ENCODE measurements around the gene PNMT. TPM values are rescaled to one million over a fixed set of nuclear protein-coding genes. Genes with fewer than 3 reads are reported as not detected.
A peak's percentile ranks its signal among the peaks of the same experiment; 100 is the strongest.

The PNMT gene
- polyA plus RNA-seq, 3 donors: not detected

DNA sequence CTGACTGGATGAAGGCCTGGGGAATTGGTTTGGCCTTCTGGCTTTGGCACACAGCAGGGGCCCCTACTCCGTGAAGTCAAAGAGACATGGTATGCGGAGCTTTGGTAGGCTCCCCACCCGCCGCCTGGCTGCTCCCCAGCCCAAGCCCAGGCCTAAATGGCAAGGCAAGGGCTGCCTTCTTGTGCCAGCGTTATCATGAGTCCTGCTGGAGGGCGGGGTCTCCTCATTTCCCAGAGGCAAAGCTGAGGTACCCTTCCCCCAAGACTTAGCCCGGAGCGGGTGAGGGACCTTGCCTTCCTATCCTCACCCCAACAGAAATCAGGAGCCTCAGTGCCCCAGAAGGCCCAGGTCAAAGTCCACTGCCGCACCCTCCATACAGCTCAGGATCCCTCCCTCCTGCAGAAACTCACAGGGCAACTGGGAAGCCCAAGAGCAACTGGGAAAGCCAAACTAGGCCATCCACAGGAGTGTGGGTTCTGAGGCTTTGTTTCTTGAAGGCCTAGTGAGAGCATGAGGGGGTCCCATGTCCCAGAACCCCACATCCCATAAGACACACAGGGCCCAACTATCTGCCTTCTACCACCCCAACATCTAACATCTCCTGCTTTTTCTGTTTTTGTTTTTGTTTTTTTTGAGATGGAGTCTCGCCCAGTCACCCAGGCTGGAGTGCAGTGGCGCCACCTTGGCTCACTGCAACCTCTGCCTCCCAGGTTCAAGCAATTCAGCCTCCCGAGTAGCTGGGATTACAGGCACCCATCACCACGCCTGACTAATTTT lies 10.3 kb downstream of the PNMT start:
- WGBS (ENCODE audit: insufficient coverage): 90% methylated on average over 11 of the region's 13 CpGs
- Histone ChIP-seq H3K4me1 (ENCODE audit: control insufficient read depth in 1 of 2, insufficient read depth in 2 of 2, low read length in 2 of 2) (peaks cover 11 to 14% of the 10 kb centered on the region in 2 donors), H3K27me3 (ENCODE audit: control insufficient read depth in 2 of 2, insufficient read depth in 2 of 2, low read length in 2 of 2) (no peaks in the 10 kb centered on the region), H3K9me3 (replicated peaks in 1 of 2; ENCODE audit: control insufficient read depth in 1 of 2, insufficient read depth in 1 of 2, low read length in 2 of 2) (no peaks in the 10 kb centered on the region), H3K9ac (ENCODE audit: insufficient read depth, low read length, poor library complexity, severe bottlenecking) (no peak overlapping the region), H2AFZ (ENCODE audit: insufficient read depth, low read depth, low read length, poor library complexity, severe bottlenecking) (no peak overlapping the region), H3K36me3 (replicated peaks in 1 of 2; ENCODE audit: control insufficient read depth in 1 of 2, insufficient read depth in 2 of 2, low read length in 2 of 2) (peaks cover 2 to 9% of the 10 kb centered on the region in 2 donors), H3K4me3 (replicated peaks in 1 of 3; ENCODE audit: low read depth in 2 of 3, low read length in 3 of 3) (no peak overlapping the region), H3K79me2 (ENCODE audit: insufficient read depth, low read length) (no peaks in the 10 kb centered on the region), H4K20me1 (ENCODE audit: insufficient read depth, low read length) (no peaks in the 10 kb centered on the region), H3K27ac (ENCODE audit: low read depth in 1 of 2, low read length in 2 of 2) (no peak overlapping the region), H3K4me2 (replicated peaks; ENCODE audit: extremely low read depth, low read length, poor library complexity, severe bottlenecking) (no peak overlapping the region)
- peaks cover 0 to 9% (median 2%) of the 10 kb centered on the region in 3 donors for H3K27me3 Mint-ChIP-seq (ENCODE audit: low read depth in 3 of 3)
- H3K36me3 Mint-ChIP-seq: peaks cover 37 to 38% of the 10 kb centered on the region in 2 donors
- H3K4me1 Mint-ChIP-seq: peaks cover 26% of the 10 kb centered on the region
- no peak for DNase-seq
- peaks cover 0 to 2% (median 0%) of the 10 kb centered on the region in 7 donors for H3K9me3 Mint-ChIP-seq
- TF ChIP-seq, protein P1, sequence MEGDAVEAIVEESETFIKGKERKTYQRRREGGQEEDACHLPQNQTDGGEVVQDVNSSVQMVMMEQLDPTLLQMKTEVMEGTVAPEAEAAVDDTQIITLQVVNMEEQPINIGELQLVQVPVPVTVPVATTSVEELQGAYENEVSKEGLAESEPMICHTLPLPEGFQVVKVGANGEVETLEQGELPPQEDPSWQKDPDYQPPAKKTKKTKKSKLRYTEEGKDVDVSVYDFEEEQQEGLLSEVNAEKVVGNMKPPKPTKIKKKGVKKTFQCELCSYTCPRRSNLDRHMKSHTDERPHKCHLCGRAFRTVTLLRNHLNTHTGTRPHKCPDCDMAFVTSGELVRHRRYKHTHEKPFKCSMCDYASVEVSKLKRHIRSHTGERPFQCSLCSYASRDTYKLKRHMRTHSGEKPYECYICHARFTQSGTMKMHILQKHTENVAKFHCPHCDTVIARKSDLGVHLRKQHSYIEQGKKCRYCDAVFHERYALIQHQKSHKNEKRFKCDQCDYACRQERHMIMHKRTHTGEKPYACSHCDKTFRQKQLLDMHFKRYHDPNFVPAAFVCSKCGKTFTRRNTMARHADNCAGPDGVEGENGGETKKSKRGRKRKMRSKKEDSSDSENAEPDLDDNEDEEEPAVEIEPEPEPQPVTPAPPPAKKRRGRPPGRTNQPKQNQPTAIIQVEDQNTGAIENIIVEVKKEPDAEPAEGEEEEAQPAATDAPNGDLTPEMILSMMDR (IDR thresholded peaks at IDR 0.05): no peak
- no peak overlapping the region for H3K4me3 Mint-ChIP-seq
- H3K27ac Mint-ChIP-seq: peak overlapping the region in 1 of 7 donors; percentile 50
- intact Hi-C loops (cut with micrococcal nuclease): no loop called here

DNA sequence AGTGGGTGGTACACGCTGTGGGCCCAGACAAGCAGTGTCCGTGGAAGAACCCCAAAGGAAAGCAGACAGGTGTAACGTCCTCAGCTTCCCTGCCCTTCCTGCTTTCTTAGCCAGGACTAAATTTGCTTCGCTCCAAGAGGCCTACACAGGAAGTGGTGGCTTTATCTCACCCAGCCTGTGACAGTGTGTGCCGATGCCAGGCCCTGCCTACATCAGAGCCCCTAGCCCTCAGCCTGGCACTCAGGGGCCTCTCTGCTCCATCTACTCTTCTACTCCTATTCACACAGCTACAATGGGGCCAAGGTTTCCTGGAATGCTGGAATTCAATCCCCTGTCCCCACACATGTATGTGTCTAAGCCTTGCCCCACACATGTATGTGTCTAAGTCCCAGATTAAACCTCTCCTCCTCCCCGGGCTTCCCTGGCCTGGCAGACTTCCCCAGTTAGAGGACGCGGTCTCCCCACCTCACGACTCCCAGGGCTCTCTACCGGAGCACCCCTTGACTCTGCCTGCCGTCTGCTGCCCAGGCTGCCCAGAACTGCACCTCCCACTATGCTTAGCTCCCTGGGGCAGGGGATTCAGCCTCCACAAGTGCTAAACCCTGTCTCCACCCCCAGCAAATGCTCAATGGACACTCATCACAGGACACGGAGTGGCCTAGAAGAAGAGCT lies 11.4 kb downstream of the PNMT start:
- Histone ChIP-seq H3K4me2 (replicated peaks; ENCODE audit: extremely low read depth, low read length, poor library complexity, severe bottlenecking) (no peak overlapping the region), H3K79me2 (ENCODE audit: insufficient read depth, low read length) (no peaks in the 10 kb centered on the region), H3K9me3 (replicated peaks in 1 of 2; ENCODE audit: control insufficient read depth in 1 of 2, insufficient read depth in 1 of 2, low read length in 2 of 2) (no peaks in the 10 kb centered on the region), H3K4me3 (replicated peaks in 1 of 3; ENCODE audit: low read depth in 2 of 3, low read length in 3 of 3) (no peak overlapping the region), H3K27ac (ENCODE audit: low read depth in 1 of 2, low read length in 2 of 2) (no peak overlapping the region), H3K27me3 (ENCODE audit: control insufficient read depth in 2 of 2, insufficient read depth in 2 of 2, low read length in 2 of 2) (no peaks in the 10 kb centered on the region), H3K36me3 (replicated peaks in 1 of 2; ENCODE audit: control insufficient read depth in 1 of 2, insufficient read depth in 2 of 2, low read length in 2 of 2) (peaks cover 11% of the 10 kb centered on the region in 2 donors), H4K20me1 (ENCODE audit: insufficient read depth, low read length) (no peaks in the 10 kb centered on the region), H2AFZ (ENCODE audit: insufficient read depth, low read depth, low read length, poor library complexity, severe bottlenecking) (no peak overlapping the region), H3K9ac (ENCODE audit: insufficient read depth, low read length, poor library complexity, severe bottlenecking) (no peak overlapping the region), H3K4me1 (ENCODE audit: control insufficient read depth in 1 of 2, insufficient read depth in 2 of 2, low read length in 2 of 2) (peaks cover 11 to 14% of the 10 kb centered on the region in 2 donors)
- peaks cover 47% of the 10 kb centered on the region in 2 donors for H3K36me3 Mint-ChIP-seq
- intact Hi-C loops (cut with micrococcal nuclease): no loop called here
- peaks cover 0 to 2% (median 0%) of the 10 kb centered on the region in 7 donors for H3K9me3 Mint-ChIP-seq
- no peak overlapping the region for H3K4me3 Mint-ChIP-seq
- H3K4me1 Mint-ChIP-seq: peaks cover 26% of the 10 kb centered on the region
- peak overlapping the region in 3 of 7 donors; percentile 32 to 73 (median 69) for H3K27ac Mint-ChIP-seq
- no peak for DNase-seq
- TF ChIP-seq, protein P1 (IDR thresholded peaks at IDR 0.05): no peak
- WGBS (ENCODE audit: insufficient coverage): 33% methylated on average over 11 of the region's 12 CpGs
- H3K27me3 Mint-ChIP-seq (ENCODE audit: low read depth in 3 of 3): peaks cover 0 to 7% (median 0%) of the 10 kb centered on the region in 3 donors

Data from CD14-positive monocyte (primary cell).